CD14-positive monocyte (primary cell): Measurements from ENCODE around the gene ACSF3. TPM values are rescaled to one million over a fixed set of nuclear protein-coding genes. Genes with fewer than 3 reads are reported as not detected.

Experiments used
- DNase-seq, 3 donors: peaks; one replicate each; pipeline ENCODE4 v3.0.0-alpha.2; 2011 to 2022
- H2AFZ ChIP-seq: 2 replicates; pipeline ENCODE4 v1.6.0; 2012; ENCODE audit warnings: mild to moderate bottlenecking, low read depth, low read length, inconsistent platforms; ENCODE audit not compliant: insufficient read depth, poor library complexity, severe bottlenecking
- H3K27ac ChIP-seq, 2 donors: 1 replicate in 1 of 2; 2 replicates in 1 of 2; pipeline ENCODE4 v1.5.1; 2012 to 2013; ENCODE audit warnings: low read length in 2 of 2, control low read depth in 1 of 2, inconsistent platforms in 1 of 2, low read depth in 1 of 2, mild to moderate bottlenecking in 1 of 2
- H3K27me3 ChIP-seq, 2 donors: one replicate each; pipeline versions ENCODE4 v1.6.0 to v1.6.1; 2011 to 2013; ENCODE audit warnings: low read length in 2 of 2; ENCODE audit not compliant: control insufficient read depth in 2 of 2, insufficient read depth in 2 of 2
- H3K36me3 ChIP-seq, 2 donors: replicated peaks in 1 of 2; 1 replicate in 1 of 2; 2 replicates in 1 of 2; pipeline versions ENCODE4 v1.5.1 to v1.6.1; 2012 to 2013; ENCODE audit warnings: low read length in 2 of 2, control low read depth in 1 of 2, inconsistent platforms in 1 of 2, mild to moderate bottlenecking in 1 of 2; ENCODE audit not compliant: insufficient read depth in 2 of 2, control insufficient read depth in 1 of 2
- H3K4me1 ChIP-seq, 2 donors: 1 replicate in 1 of 2; 2 replicates in 1 of 2; pipeline versions ENCODE4 v1.5.1 to v1.6.1; 2012 to 2013; ENCODE audit warnings: low read length in 2 of 2, control low read depth in 1 of 2, inconsistent platforms in 1 of 2, mild to moderate bottlenecking in 1 of 2, moderate library complexity in 1 of 2; ENCODE audit not compliant: insufficient read depth in 2 of 2, control insufficient read depth in 1 of 2
- H3K4me2 ChIP-seq: replicated peaks from 2 replicates; pipeline ENCODE3; 2012; ENCODE audit warnings: low read length, moderate library complexity, mild to moderate bottlenecking; ENCODE audit not compliant: poor library complexity, severe bottlenecking; ENCODE audit errors: extremely low read depth
- H3K4me3 ChIP-seq, 3 experiments: fragments of 200-600 bp in 1 of 3; sonication (generic) in 1 of 3; replicated peaks in 1 of 3; 1 replicate in 2 of 3; 2 replicates in 1 of 3; pipeline ENCODE4 v1.5.1; 2011 to 2013; ENCODE audit warnings: low read length in 3 of 3, mild to moderate bottlenecking in 3 of 3, control low read depth in 2 of 3, low read depth in 2 of 3, inconsistent platforms in 1 of 3, moderate library complexity in 1 of 3
- H3K79me2 ChIP-seq: 2 replicates; pipeline ENCODE4 v1.6.0; 2012; ENCODE audit warnings: mild to moderate bottlenecking, control low read depth, inconsistent platforms, low read length, moderate library complexity; ENCODE audit not compliant: insufficient read depth
- H3K9ac ChIP-seq: 2 replicates; pipeline ENCODE4 v1.6.0; 2017; ENCODE audit warnings: low read length, mild to moderate bottlenecking; ENCODE audit not compliant: insufficient read depth, poor library complexity, severe bottlenecking
- H3K9me3 ChIP-seq, 2 donors: replicated peaks in 1 of 2; 1 replicate in 1 of 2; 2 replicates in 1 of 2; pipeline versions ENCODE4 v1.5.1 to v1.6.1; 2012 to 2013; ENCODE audit warnings: low read length in 2 of 2, control low read depth in 1 of 2; ENCODE audit not compliant: control insufficient read depth in 1 of 2, insufficient read depth in 1 of 2
- H4K20me1 ChIP-seq: 2 replicates; pipeline ENCODE4 v1.6.0; 2012; ENCODE audit warnings: mild to moderate bottlenecking, low read length, control low read depth, moderate library complexity; ENCODE audit not compliant: insufficient read depth
- H3K27ac Mint-ChIP-seq, 7 donors: one replicate each; pipeline ENCODE4 v1.8.0; 2020; ENCODE audit warnings: mild to moderate bottlenecking in 7 of 7, mixed read lengths in 7 of 7, moderate library complexity in 6 of 7, inconsistent platforms in 2 of 7
- H3K27me3 Mint-ChIP-seq, 3 donors: one replicate each; pipeline ENCODE4 v1.8.0; 2021 to 2022; ENCODE audit warnings: low read depth in 3 of 3, mild to moderate bottlenecking in 3 of 3, mixed read lengths in 3 of 3, moderate library complexity in 3 of 3, inconsistent platforms in 1 of 3
- H3K36me3 Mint-ChIP-seq, 2 donors: one replicate each; pipeline ENCODE4 v1.8.0; 2020; ENCODE audit warnings: mixed read lengths in 2 of 2, inconsistent platforms in 1 of 2, mild to moderate bottlenecking in 1 of 2
- H3K4me1 Mint-ChIP-seq: one replicate; pipeline ENCODE4 v1.8.0; 2020; ENCODE audit warnings: mild to moderate bottlenecking, mixed read lengths
- H3K4me3 Mint-ChIP-seq, 2 donors: one replicate each; pipeline ENCODE4 v1.8.0; 2020; ENCODE audit warnings: mild to moderate bottlenecking in 2 of 2, mixed read lengths in 2 of 2, moderate library complexity in 1 of 2
- H3K9me3 Mint-ChIP-seq, 7 donors: one replicate each; pipeline ENCODE4 v1.8.0; 2020 to 2022; ENCODE audit warnings: mixed read lengths in 7 of 7, mild to moderate bottlenecking in 6 of 7, moderate library complexity in 6 of 7, inconsistent platforms in 2 of 7
- CTCF ChIP-seq: fragments of 200-600 bp; IDR thresholded peaks from one replicate; pipeline ENCODE4 v1.8.0; 2022; ENCODE audit warnings: antibody characterized with exemption, mild to moderate bottlenecking
- WGBS: methylation state at CpG from one replicate; pipeline ENCODE4 v1.1.5; 2013; ENCODE audit warnings: missing lambda C conversion rate; ENCODE audit not compliant: insufficient coverage; 5-methylcytosine and 5-hydroxymethylcytosine counted together
- intact Hi-C, 2 donors: fragments of 100-400 bp; cut with micrococcal nuclease; formaldehyde crosslinking; loops; one replicate each; pipeline versions ENCODE4 v1.15.0 to v1.15.1; 2023
- polyA plus RNA-seq, 3 donors: library from polyadenylated mRNA; depleted of rRNA in 1 of 3; unstranded in 2 of 3; stranded (reverse) in 1 of 3; fragments of 300-500 nt in 2 of 3; fragments of >200 nt in 1 of 3; fragmentation: Illumina TruSeq in 2 of 3; gene quantifications; 1 replicate in 2 of 3; 2 replicates in 1 of 3; pipeline ENCODE4 v1.2.3, GENCODE V29; 2012 to 2021

Gene ACSF3
- polyA plus RNA-seq, 3 donors: 23.5 to 26.7 (median 26.4) TPM

- H3K79me2 ChIP-seq: no peaks in the 10 kb centered on the region
- H4K20me1 ChIP-seq: peaks cover 55% of the 10 kb centered on the region
- intact Hi-C loops: loop anchor here in 1 of 2 donors (10.0 kb wide), 1 partner anchor 90 kb away; no protein-coding TSS in a partner anchor
- Mint-ChIP-seq H3K27ac (peak overlapping the region in 1 of 7 donors; percentile 34), H3K36me3 (peaks cover 81 to 89% of the 10 kb centered on the region in 2 donors), H3K9me3 (peaks cover 0 to 10% (median 4%) of the 10 kb centered on the region in 7 donors), H3K4me3 (no peak overlapping the region), H3K4me1 (peaks cover 11% of the 10 kb centered on the region), H3K27me3 (peaks cover 0 to 2% (median 1%) of the 10 kb centered on the region in 3 donors)
- WGBS: 86% methylated on average over 22 of the region's 23 CpGs
- peaks cover 66 to 95% of the 10 kb centered on the region in 2 donors for H3K36me3 ChIP-seq
- peaks cover under 1 to 8% of the 10 kb centered on the region in 2 donors for H3K4me1 ChIP-seq
- no peak for DNase-seq
- no peak overlapping the region for H3K9ac ChIP-seq
- no peak overlapping the region for H3K4me3 ChIP-seq
- H3K4me2 ChIP-seq: no peak overlapping the region
- no peaks in the 10 kb centered on the region for H3K27me3 ChIP-seq
- no peak overlapping the region for H2AFZ ChIP-seq
- no peak overlapping the region for H3K27ac ChIP-seq
- H3K9me3 ChIP-seq: no peaks in the 10 kb centered on the region
- no peak for TF ChIP-seq CTCF
Observed at GRCh38 chr16:89104930-89105571, 11.4 kb downstream of the ACSF3 start.

GRCh38 chr16:89105599-89106151 is 12.0 kb downstream of the ACSF3 start:
- Mint-ChIP-seq H3K36me3 (peaks cover 78 to 84% of the 10 kb centered on the region in 2 donors), H3K27me3 (peaks cover 0 to 2% (median 1%) of the 10 kb centered on the region in 3 donors), H3K4me3 (no peak overlapping the region), H3K4me1 (peaks cover 8% of the 10 kb centered on the region), H3K9me3 (peaks cover 0 to 10% (median 4%) of the 10 kb centered on the region in 7 donors), H3K27ac (no peak overlapping the region)
- H4K20me1 ChIP-seq: peaks cover 49% of the 10 kb centered on the region
- H3K4me3 ChIP-seq: no peak overlapping the region
- no peak overlapping the region for H3K9ac ChIP-seq
- DNase-seq: no peak
- H2AFZ ChIP-seq: no peak overlapping the region
- H3K27ac ChIP-seq: no peak overlapping the region
- TF ChIP-seq CTCF: no peak
- H3K9me3 ChIP-seq: no peaks in the 10 kb centered on the region
- no peaks in the 10 kb centered on the region for H3K79me2 ChIP-seq
- H3K4me2 ChIP-seq: no peak overlapping the region
- 97% methylated on average over 16 of the region's 16 CpGs for WGBS
- H3K4me1 ChIP-seq: peaks cover 0 to 6% of the 10 kb centered on the region in 2 donors
- no peaks in the 10 kb centered on the region for H3K27me3 ChIP-seq
- intact Hi-C loops: loop anchor here in 1 of 2 donors (10.0 kb wide), 1 partner anchor 89 kb away; no protein-coding TSS in a partner anchor
- H3K36me3 ChIP-seq: peaks cover 66 to 96% of the 10 kb centered on the region in 2 donors
